CD14-positive monocyte (primary cell): ENCODE results near the gene PARP14. TPM values are rescaled to one million over a fixed set of nuclear protein-coding genes. Genes with fewer than 3 reads are reported as not detected.

Source experiments
- DNase-seq, 3 donors: peaks; one replicate each; pipeline ENCODE4 v3.0.0-alpha.2; 2011 to 2022
- H2AFZ ChIP-seq: 2 replicates; pipeline ENCODE4 v1.6.0; 2012; ENCODE audit warnings: mild to moderate bottlenecking, low read depth, low read length, inconsistent platforms; ENCODE audit not compliant: insufficient read depth, poor library complexity, severe bottlenecking
- H3K27ac ChIP-seq, 2 donors: 1 replicate in 1 of 2; 2 replicates in 1 of 2; pipeline ENCODE4 v1.5.1; 2012 to 2013; ENCODE audit warnings: low read length in 2 of 2, control low read depth in 1 of 2, inconsistent platforms in 1 of 2, low read depth in 1 of 2, mild to moderate bottlenecking in 1 of 2
- H3K27me3 ChIP-seq, 2 donors: one replicate each; pipeline versions ENCODE4 v1.6.0 to v1.6.1; 2011 to 2013; ENCODE audit warnings: low read length in 2 of 2; ENCODE audit not compliant: control insufficient read depth in 2 of 2, insufficient read depth in 2 of 2
- H3K36me3 ChIP-seq, 2 donors: replicated peaks in 1 of 2; 1 replicate in 1 of 2; 2 replicates in 1 of 2; pipeline versions ENCODE4 v1.5.1 to v1.6.1; 2012 to 2013; ENCODE audit warnings: low read length in 2 of 2, control low read depth in 1 of 2, inconsistent platforms in 1 of 2, mild to moderate bottlenecking in 1 of 2; ENCODE audit not compliant: insufficient read depth in 2 of 2, control insufficient read depth in 1 of 2
- H3K4me1 ChIP-seq, 2 donors: 1 replicate in 1 of 2; 2 replicates in 1 of 2; pipeline versions ENCODE4 v1.5.1 to v1.6.1; 2012 to 2013; ENCODE audit warnings: low read length in 2 of 2, control low read depth in 1 of 2, inconsistent platforms in 1 of 2, mild to moderate bottlenecking in 1 of 2, moderate library complexity in 1 of 2; ENCODE audit not compliant: insufficient read depth in 2 of 2, control insufficient read depth in 1 of 2
- H3K4me2 ChIP-seq: replicated peaks from 2 replicates; pipeline ENCODE3; 2012; ENCODE audit warnings: low read length, moderate library complexity, mild to moderate bottlenecking; ENCODE audit not compliant: poor library complexity, severe bottlenecking; ENCODE audit errors: extremely low read depth
- H3K4me3 ChIP-seq, 3 experiments: fragments of 200-600 bp in 1 of 3; sonication (generic) in 1 of 3; replicated peaks in 1 of 3; 1 replicate in 2 of 3; 2 replicates in 1 of 3; pipeline ENCODE4 v1.5.1; 2011 to 2013; ENCODE audit warnings: low read length in 3 of 3, mild to moderate bottlenecking in 3 of 3, control low read depth in 2 of 3, low read depth in 2 of 3, inconsistent platforms in 1 of 3, moderate library complexity in 1 of 3
- H3K79me2 ChIP-seq: 2 replicates; pipeline ENCODE4 v1.6.0; 2012; ENCODE audit warnings: mild to moderate bottlenecking, control low read depth, inconsistent platforms, low read length, moderate library complexity; ENCODE audit not compliant: insufficient read depth
- H3K9ac ChIP-seq: 2 replicates; pipeline ENCODE4 v1.6.0; 2017; ENCODE audit warnings: low read length, mild to moderate bottlenecking; ENCODE audit not compliant: insufficient read depth, poor library complexity, severe bottlenecking
- H3K9me3 ChIP-seq, 2 donors: replicated peaks in 1 of 2; 1 replicate in 1 of 2; 2 replicates in 1 of 2; pipeline versions ENCODE4 v1.5.1 to v1.6.1; 2012 to 2013; ENCODE audit warnings: low read length in 2 of 2, control low read depth in 1 of 2; ENCODE audit not compliant: control insufficient read depth in 1 of 2, insufficient read depth in 1 of 2
- H4K20me1 ChIP-seq: 2 replicates; pipeline ENCODE4 v1.6.0; 2012; ENCODE audit warnings: mild to moderate bottlenecking, low read length, control low read depth, moderate library complexity; ENCODE audit not compliant: insufficient read depth
- H3K27ac Mint-ChIP-seq, 7 donors: one replicate each; pipeline ENCODE4 v1.8.0; 2020; ENCODE audit warnings: mild to moderate bottlenecking in 7 of 7, mixed read lengths in 7 of 7, moderate library complexity in 6 of 7, inconsistent platforms in 2 of 7
- H3K27me3 Mint-ChIP-seq, 3 donors: one replicate each; pipeline ENCODE4 v1.8.0; 2021 to 2022; ENCODE audit warnings: low read depth in 3 of 3, mild to moderate bottlenecking in 3 of 3, mixed read lengths in 3 of 3, moderate library complexity in 3 of 3, inconsistent platforms in 1 of 3
- H3K36me3 Mint-ChIP-seq, 2 donors: one replicate each; pipeline ENCODE4 v1.8.0; 2020; ENCODE audit warnings: mixed read lengths in 2 of 2, inconsistent platforms in 1 of 2, mild to moderate bottlenecking in 1 of 2
- H3K4me1 Mint-ChIP-seq: one replicate; pipeline ENCODE4 v1.8.0; 2020; ENCODE audit warnings: mild to moderate bottlenecking, mixed read lengths
- H3K4me3 Mint-ChIP-seq, 2 donors: one replicate each; pipeline ENCODE4 v1.8.0; 2020; ENCODE audit warnings: mild to moderate bottlenecking in 2 of 2, mixed read lengths in 2 of 2, moderate library complexity in 1 of 2
- H3K9me3 Mint-ChIP-seq, 7 donors: one replicate each; pipeline ENCODE4 v1.8.0; 2020 to 2022; ENCODE audit warnings: mixed read lengths in 7 of 7, mild to moderate bottlenecking in 6 of 7, moderate library complexity in 6 of 7, inconsistent platforms in 2 of 7
- WGBS: methylation state at CpG from one replicate; pipeline ENCODE4 v1.1.5; 2013; ENCODE audit warnings: missing lambda C conversion rate; ENCODE audit not compliant: insufficient coverage; 5-methylcytosine and 5-hydroxymethylcytosine counted together
- intact Hi-C, 2 donors: fragments of 100-400 bp; cut with micrococcal nuclease; formaldehyde crosslinking; loops; one replicate each; pipeline versions ENCODE4 v1.15.0 to v1.15.1; 2023
- polyA plus RNA-seq, 3 donors: library from polyadenylated mRNA; depleted of rRNA in 1 of 3; unstranded in 2 of 3; stranded (reverse) in 1 of 3; fragments of 300-500 nt in 2 of 3; fragments of >200 nt in 1 of 3; fragmentation: Illumina TruSeq in 2 of 3; gene quantifications; 1 replicate in 2 of 3; 2 replicates in 1 of 3; pipeline ENCODE4 v1.2.3, GENCODE V29; 2012 to 2021
- TF ChIP-seq, protein P1 (sequence below): fragments of 200-600 bp; IDR thresholded peaks from one replicate; pipeline ENCODE4 v1.8.0; 2022; ENCODE audit warnings: antibody characterized with exemption, mild to moderate bottlenecking

Gene PARP14
- polyA plus RNA-seq, 3 donors: 22.1 to 68.8 (median 26.9) TPM

DNA sequence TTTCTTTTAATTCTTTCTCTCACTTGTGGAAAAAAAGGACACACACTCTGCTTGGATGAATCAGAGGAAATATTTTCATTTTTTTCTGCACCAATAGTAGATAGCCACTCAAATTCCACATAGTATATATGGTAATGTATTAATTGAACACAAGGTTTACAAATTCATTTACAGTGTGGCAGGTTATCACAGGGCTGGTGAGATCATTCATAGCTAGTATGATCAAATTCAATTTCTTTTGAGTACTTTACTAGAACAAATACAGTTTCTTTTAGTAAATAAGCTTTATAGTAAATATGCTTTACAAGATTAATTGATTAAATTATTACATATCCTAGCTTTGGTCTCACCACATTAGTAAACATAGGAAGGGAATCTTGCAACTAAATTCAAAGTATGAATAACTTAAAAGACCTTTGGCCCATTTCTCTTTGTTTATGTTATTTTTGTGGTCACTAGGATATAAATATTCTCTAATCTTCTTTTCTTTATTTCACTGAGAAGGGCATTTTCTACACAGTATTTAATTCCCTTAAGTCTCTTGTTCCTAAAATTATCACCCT is 40.1 kb upstream of the PARP14 start:
- H3K4me1 Mint-ChIP-seq: peaks cover 3% of the 10 kb centered on the region

DNA sequence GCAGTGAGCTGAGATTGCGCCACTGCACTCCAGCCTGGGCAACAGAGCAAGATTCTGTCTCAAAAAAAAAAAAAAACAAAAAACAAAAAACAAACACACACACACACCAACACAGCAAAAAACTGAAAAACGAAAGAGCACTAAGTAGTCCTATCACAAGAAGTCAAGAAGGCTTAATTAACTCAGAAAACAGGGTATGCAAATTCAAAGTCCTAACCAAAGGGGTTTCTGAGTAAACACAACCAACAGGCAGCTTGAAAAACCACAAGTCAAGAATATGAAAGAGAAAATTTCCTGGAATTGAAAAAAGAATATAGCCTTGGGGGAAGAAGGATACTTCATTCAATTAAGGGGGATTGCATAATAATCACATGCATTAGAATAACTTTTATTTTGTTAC is 37.7 kb upstream of the PARP14 start:
- Histone ChIP-seq H3K79me2 (no peaks in the 10 kb centered on the region), H3K4me3 (no peak overlapping the region), H3K4me2 (no peak overlapping the region), H3K9me3 (no peaks in the 10 kb centered on the region), H3K9ac (no peak overlapping the region), H3K36me3 (no peaks in the 10 kb centered on the region), H3K27ac (no peak overlapping the region), H3K27me3 (no peaks in the 10 kb centered on the region), H4K20me1 (no peaks in the 10 kb centered on the region), H2AFZ (no peak overlapping the region), H3K4me1 (peaks cover 0 to 8% of the 10 kb centered on the region in 2 donors)
- TF ChIP-seq, protein P1, sequence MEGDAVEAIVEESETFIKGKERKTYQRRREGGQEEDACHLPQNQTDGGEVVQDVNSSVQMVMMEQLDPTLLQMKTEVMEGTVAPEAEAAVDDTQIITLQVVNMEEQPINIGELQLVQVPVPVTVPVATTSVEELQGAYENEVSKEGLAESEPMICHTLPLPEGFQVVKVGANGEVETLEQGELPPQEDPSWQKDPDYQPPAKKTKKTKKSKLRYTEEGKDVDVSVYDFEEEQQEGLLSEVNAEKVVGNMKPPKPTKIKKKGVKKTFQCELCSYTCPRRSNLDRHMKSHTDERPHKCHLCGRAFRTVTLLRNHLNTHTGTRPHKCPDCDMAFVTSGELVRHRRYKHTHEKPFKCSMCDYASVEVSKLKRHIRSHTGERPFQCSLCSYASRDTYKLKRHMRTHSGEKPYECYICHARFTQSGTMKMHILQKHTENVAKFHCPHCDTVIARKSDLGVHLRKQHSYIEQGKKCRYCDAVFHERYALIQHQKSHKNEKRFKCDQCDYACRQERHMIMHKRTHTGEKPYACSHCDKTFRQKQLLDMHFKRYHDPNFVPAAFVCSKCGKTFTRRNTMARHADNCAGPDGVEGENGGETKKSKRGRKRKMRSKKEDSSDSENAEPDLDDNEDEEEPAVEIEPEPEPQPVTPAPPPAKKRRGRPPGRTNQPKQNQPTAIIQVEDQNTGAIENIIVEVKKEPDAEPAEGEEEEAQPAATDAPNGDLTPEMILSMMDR: no peak
- intact Hi-C loops: no loop called here
- Mint-ChIP-seq H3K4me3 (no peak overlapping the region), H3K27me3 (peaks cover 0 to 5% (median 1%) of the 10 kb centered on the region in 3 donors), H3K27ac (no peak overlapping the region), H3K4me1 (peaks cover 3% of the 10 kb centered on the region), H3K9me3 (no peaks in the 10 kb centered on the region), H3K36me3 (no peaks in the 10 kb centered on the region)
- WGBS: no CpG with 5 or more reads among the region's 2 CpGs
- DNase-seq: no peak

More for the DNA sequence above, 40.1 kb upstream of the PARP14 start:
- no peak overlapping the region for H3K4me2 ChIP-seq
- Mint-ChIP-seq H3K27ac (no peak overlapping the region), H3K36me3 (no peaks in the 10 kb centered on the region), H3K9me3 (no peaks in the 10 kb centered on the region), H3K4me3 (no peak overlapping the region), H3K27me3 (peaks cover 0 to 3% (median 1%) of the 10 kb centered on the region in 3 donors)
- no peaks in the 10 kb centered on the region for H3K36me3 ChIP-seq
- intact Hi-C loops: no loop called here
- H3K27ac ChIP-seq: no peak overlapping the region
- no peaks in the 10 kb centered on the region for H4K20me1 ChIP-seq
- TF ChIP-seq, protein P1: no peak
- DNase-seq: no peak
- H3K9ac ChIP-seq: no peak overlapping the region
- H3K79me2 ChIP-seq: no peaks in the 10 kb centered on the region
- no peaks in the 10 kb centered on the region for H3K9me3 ChIP-seq
- no peak overlapping the region for H2AFZ ChIP-seq
- no peaks in the 10 kb centered on the region for H3K27me3 ChIP-seq
- H3K4me1 ChIP-seq: no peaks in the 10 kb centered on the region
- no peak overlapping the region for H3K4me3 ChIP-seq
